Measurements from ENCODE around the gene SPINT3. TPM values are rescaled to one million over a fixed set of nuclear protein-coding genes. Genes with fewer than 3 reads are reported as not detected.

Gene SPINT3
- total and polyA plus RNA-seq, 10 of the 15 experiments (the other 5 are each of a cell fraction or from before 2014, with no cell fraction given): not detected

GRCh38 chr20:45523821-45524220 lies 8.4 kb upstream of the SPINT3 start:
- Histone ChIP-seq H3K27ac (ENCODE audit: control insufficient read depth, insufficient read depth) (no peak overlapping the region), H3K9me3 (replicated peaks; ENCODE audit: control insufficient read depth, insufficient read depth, low read length) (no peaks in the 10 kb centered on the region), H3K4me2 (ENCODE audit: control insufficient read depth, insufficient read depth) (no peak overlapping the region), H2AFZ (ENCODE audit: control insufficient read depth, low read depth, low read length) (no peak overlapping the region), H3K4me3 (no peak overlapping the region), H3K4me1 (ENCODE audit: control insufficient read depth, insufficient read depth, low read length) (no peaks in the 10 kb centered on the region), H3K79me2 (ENCODE audit: control insufficient read depth, insufficient read depth, low read length) (no peaks in the 10 kb centered on the region), H3K36me3 (ENCODE audit: control insufficient read depth in 2 of 2, insufficient read depth in 2 of 2, low read length in 1 of 2) (no peaks in the 10 kb centered on the region), H3K27me3 (replicated peaks in 1 of 2; ENCODE audit: control insufficient read depth in 2 of 2, insufficient read depth in 2 of 2, low read length in 1 of 2) (peaks cover 0 to 3% of the 10 kb centered on the region in 2 experiments; a peak in 2 of 4 replicates), H4K20me1 (ENCODE audit: control insufficient read depth, insufficient read depth) (no peaks in the 10 kb centered on the region), H3K9ac (ENCODE audit: control insufficient read depth, insufficient read depth, low read length) (no peak overlapping the region)
- 0% methylated on average over 1 of the region's 1 CpG for WGBS (ENCODE audit: insufficient coverage, insufficient replicate concordance, low lambda C conversion rate, missing lambda C conversion rate)
- BruUV-seq (replicated peaks): no TSS peak
- no peak for FAIRE-seq
- DNase-seq (ENCODE audit: low read depth, low spot score): no peak
- TF ChIP-seq E2F4 (IDR thresholded peaks at IDR 0.05; ENCODE audit: low read depth, low read length) (no peak), JUNB (IDR thresholded peaks at IDR 0.05) (no peak), MEF2A (IDR thresholded peaks at IDR 0.05; ENCODE audit: insufficient read depth, low read depth, low read length) (no peak), MTA3 (IDR thresholded peaks at IDR 0.05; ENCODE audit: borderline replicate concordance, low read length) (no peak), CUX1 (IDR thresholded peaks at IDR 0.05; ENCODE audit: insufficient replicate concordance, low read depth, low read length) (no peak), PAX8 (IDR thresholded peaks at IDR 0.05) (no peak), SUZ12 (IDR thresholded peaks at IDR 0.05; ENCODE audit: unreplicated experiment) (no peak), GATAD2B (conservative IDR thresholded peaks at IDR 0.05; ENCODE audit: low read depth) (no peak), PML (IDR thresholded peaks at IDR 0.05; ENCODE audit: low read length) (no peak), CHD2 (IDR thresholded peaks at IDR 0.05; ENCODE audit: borderline replicate concordance, low read depth, low read length) (no peak)
- TF ChIP-seq, protein P1, sequence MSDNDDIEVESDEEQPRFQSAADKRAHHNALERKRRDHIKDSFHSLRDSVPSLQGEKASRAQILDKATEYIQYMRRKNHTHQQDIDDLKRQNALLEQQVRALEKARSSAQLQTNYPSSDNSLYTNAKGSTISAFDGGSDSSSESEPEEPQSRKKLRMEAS (IDR thresholded peaks at IDR 0.05; ENCODE audit: low read depth, low read length): no peak
- POLR2A ChIA-PET: no interaction called here
- intact Hi-C loops (cut with micrococcal nuclease; ENCODE audit: unreplicated experiment): no loop called here
- ATAC-seq: no peak
- in situ Hi-C loops (cut with MboI): no loop called here
- RAD21 ChIA-PET (ENCODE audit: unreplicated experiment): no interaction called here
- CTCF ChIA-PET: no interaction called here
- SMC1A ChIA-PET (ENCODE audit: uncharacterized antibody, unreplicated experiment): no interaction called here

Data from GM12878 (cell line).